Stimulated activated CD4-positive, alpha-beta T cell treated with anti-CD3 and anti-CD28 coated beads, Interleukin-4, amount 100 ng/mL, for 4 hours (primary cell): Measurements from ENCODE around the gene MED23.
"Not testable (repeated sequence)": the region's sequence is repeated elsewhere in the genome, so short reads cannot be mapped to it uniquely, and the experiment has no call there.

Experiments
- DNase-seq, 2 experiments: peaks; one replicate each; pipeline ENCODE4 v3.0.0-alpha.2; 2020

MED23 gene

GRCh38 chr6:131572686-131573415, 55.2 kb downstream of the MED23 start, which contains the start of gene ARG1:
ARG1 (plus strand) TSS chr6:131573226; CDS start chr6:131573283, 57 bp downstream.
- no peak for DNase-seq

- no peak for DNase-seq
These were observed 59.3 kb downstream of the MED23 start for GRCh38 chr6:131568726-131569125.

DNA sequence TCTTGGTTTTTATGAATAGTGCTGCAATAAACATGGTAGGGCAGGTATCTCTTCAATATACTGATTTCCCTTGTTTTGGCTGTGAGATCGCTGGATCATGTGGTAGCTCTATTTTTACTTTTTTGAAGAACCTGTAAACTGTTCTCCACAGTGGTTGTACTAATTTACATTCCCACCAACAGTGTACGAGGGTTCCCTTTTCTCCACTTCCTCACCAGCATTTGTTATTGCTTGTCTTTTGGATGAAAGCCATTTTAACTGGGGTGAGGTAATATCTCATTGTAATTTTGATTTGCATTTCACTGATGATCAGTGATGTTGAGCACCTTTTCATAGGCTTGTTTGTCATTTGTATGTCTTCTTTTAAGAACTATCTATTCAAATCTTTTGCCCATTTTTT, 63.0 kb downstream of the MED23 start:
- no peak for DNase-seq

GRCh38 chr6:131561925-131562707, 65.9 kb downstream of the MED23 start:
- no peak for DNase-seq

GRCh38 chr6:131558922-131559321, 69.1 kb downstream of the MED23 start:
- no peak for DNase-seq

DNA sequence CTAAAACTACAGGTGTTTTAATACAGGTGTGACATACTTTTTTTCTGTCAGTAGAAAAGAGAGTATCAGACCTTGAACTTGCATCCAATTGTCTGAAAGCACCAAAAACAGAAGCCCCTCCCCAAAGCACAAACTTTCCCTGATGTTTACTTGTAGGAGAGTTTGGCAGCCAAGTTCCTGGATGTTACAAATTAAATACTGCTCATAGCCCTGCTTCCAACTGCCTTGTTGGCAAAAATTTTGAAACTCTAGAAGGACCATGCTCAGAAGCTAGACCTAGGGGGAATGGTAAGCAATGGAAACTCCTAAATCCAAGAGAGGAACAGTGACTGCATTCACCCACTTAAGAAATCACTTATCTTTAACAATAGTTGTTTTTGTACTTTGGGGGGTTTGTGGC, 72.0 kb downstream of the MED23 start:
- no peak for DNase-seq

DNA sequence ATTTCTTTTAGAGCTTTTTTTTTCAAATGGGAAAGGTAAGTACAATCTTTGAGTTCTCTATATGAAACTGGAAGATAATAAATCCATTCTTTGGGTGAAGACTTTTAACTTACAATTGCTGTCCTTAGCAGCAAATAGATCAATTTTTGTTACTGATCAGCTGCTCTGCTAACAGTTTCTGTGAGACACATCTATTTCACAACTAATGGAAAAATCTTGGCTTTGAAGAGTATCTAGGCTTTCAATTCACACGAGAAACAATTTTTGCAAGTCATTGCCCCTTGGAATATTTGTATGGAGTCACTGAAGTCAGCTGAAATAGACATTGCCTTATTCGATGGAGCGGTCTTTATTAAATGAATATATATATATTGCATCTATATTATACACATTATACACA, 75.5 kb downstream of the MED23 start:
- no peak for DNase-seq

- no peak for DNase-seq
These were observed 76.1 kb downstream of the MED23 start for GRCh38 chr6:131551902-131552301.

DNA sequence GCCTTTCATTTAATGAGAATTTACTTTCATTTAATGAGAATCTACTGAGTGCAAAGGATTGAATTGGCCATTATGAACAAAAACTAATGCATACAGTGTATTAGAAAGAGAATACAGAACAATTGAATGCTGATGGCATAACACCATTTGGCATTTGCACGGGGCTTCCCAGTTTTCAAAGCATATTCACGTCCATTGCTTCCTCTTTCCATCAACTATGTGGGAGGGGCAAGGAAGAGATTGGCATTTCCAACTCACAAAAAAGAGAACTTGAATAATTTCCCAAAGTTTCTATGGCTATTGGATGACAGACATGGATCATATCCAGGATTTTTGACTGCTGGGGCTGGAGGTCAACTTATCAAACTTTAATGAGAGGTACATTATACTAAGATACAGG, 78.2 kb downstream of the MED23 start:
- DNase-seq, result no peak

DNA sequence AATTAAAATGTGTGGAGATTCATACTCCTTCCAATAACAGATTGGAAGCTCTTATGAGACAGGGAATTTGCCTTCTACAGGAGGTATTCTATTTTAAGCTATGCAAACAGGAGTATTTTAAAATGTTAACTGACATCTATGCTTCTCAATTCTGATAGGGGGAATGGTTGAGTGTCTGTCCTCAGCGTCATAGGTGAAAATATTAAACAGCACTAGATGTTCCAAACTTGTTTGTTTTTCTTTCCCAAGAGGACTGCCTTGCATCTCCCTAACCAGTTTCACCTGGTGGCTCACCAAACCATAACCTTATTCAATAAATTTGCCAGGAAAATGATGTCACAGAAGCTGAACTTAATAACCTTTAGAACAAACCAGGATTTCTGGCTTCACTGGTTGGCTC, 79.6 kb downstream of the MED23 start:
- DNase-seq, result no peak

DNA sequence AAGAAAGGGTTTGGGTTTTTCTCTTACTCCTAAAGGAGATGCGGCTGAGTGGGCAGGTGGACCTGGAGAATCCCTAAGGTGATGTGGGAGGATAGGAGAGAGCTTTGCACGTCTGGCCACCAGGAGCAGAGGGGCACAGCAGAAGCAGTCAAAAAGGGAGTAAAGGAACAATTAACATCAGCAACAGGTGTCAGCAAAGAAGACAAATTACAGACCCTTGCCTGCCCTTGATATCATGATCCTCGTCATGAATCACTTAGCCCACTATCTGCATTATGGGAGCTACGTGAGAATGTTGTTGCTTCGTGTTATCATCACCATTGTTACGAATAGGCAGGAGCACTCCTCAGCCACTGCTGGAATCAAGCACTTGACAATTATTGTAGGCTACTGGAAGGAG, 80.6 kb downstream of the MED23 start:
- DNase-seq, result no peak

GRCh38 chr6:131545317-131545716, 82.7 kb downstream of the MED23 start:
- DNase-seq, result no peak

- DNase-seq, result not testable (repeated sequence)
These were observed 89.4 kb downstream of the MED23 start for GRCh38 chr6:131538615-131539014.

GRCh38 chr6:131532580-131533039, 95.4 kb downstream of the MED23 start:
- DNase-seq, result peak; percentile 24 to 41

- not testable (repeated sequence) for DNase-seq
These were observed 96.4 kb downstream of the MED23 start for GRCh38 chr6:131531681-131532080.

GRCh38 chr6:131530936-131531335, 97.1 kb downstream of the MED23 start:
- DNase-seq, result not testable (repeated sequence)

- DNase-seq, result no peak
These were observed 103.2 kb downstream of the MED23 start for GRCh38 chr6:131524695-131525336.

DNA sequence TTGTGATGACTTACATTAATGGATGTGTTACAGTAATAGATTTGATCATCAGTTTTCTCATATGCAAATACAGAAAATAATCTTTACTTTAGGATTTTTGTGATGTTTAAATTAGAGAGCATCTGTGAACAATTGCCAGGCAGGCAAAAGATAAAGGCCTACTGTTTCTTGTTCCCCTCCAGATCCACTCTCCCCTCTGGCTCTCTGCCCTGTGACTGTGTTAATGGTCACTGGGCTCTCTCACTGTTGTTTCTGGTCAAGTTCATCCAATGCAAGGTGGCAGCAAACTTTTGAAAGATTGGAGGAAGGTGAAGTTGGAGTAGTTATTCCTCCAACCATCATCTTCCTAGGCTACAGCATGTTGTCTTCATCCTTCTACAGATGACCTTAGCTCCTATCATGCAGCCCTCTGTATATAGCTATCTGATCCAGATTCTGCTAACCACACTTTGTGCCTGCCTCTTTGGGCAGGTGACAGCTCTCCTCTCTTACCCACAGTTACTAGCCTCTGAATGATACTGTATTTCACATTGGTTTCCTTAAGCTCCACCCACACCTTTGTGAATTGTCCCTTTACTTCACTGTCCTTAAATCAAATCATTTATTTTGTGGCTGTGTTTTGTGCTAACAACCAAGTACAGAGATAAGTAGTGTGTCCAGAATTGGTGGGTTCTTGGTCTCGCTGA, 103.9 kb downstream of the MED23 start:
- DNase-seq, result no peak
